ENCODE data around the gene NPHP4. TPM values are rescaled to one million over a fixed set of nuclear protein-coding genes. Genes with fewer than 3 reads are reported as not detected.

NPHP4 gene
- polyA plus RNA-seq, 1 donor (not counting 4 experiments of a cell fraction or from before 2014, with no cell fraction given) = 3.7 TPM

DNA sequence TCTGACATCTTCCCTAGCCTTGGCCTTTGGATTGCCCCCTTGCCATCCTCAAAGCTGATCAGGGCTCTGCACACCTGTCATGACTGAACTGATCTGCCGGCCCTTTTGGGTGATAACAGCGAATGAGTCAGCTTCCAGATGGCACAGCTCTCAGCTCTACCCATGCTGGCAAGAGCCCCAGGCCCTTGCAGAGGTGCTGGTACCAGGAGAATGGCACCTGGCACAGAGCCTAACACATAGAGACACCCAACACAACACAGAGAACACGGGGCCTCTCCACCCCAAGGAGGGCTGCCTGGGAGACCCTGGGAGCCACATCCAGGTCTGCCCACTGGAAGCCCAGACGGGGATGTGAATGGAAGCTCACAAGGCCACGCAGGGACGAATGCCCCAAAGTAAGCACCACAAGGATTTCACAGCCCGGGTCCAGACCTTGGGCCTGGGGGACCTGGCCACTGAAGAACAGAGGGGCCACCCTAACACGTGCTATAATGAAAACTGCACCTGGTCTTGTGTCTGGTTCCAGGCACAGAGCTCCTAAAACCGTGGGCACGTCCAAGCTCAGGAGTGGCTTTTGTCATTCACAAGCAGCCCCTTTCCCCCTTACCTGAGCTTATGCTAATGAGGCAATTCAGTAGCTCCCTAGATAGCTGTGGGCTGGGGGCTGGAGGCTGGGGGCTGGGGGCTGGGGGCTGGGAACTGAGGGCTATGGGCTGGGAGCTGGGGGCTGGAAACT is 160.5 kb downstream of the NPHP4 start:
- dilution Hi-C loops (cut with MboI; ENCODE audit: extremely low pct_ligation_motif_present, low sequenced_read_pairs) = no loop called here
- Histone ChIP-seq H3K9me3 (ENCODE audit: control insufficient read depth, low read depth, low read length) (no peaks in the 10 kb centered on the region), H3K9me1 (ENCODE audit: control insufficient read depth, extremely low read depth, insufficient read depth, low read length) (no peaks in the 10 kb centered on the region), H3K9ac (ENCODE audit: control insufficient read depth, extremely low read depth, insufficient read depth, low read length) (no peak overlapping the region), H3K4me3 (ENCODE audit: control insufficient read depth in 2 of 3, extremely low read depth in 1 of 3, insufficient read depth in 2 of 3, low read depth in 1 of 3, low read length in 3 of 3) (no peak overlapping the region), H3K36me3 (ENCODE audit: control insufficient read depth in 2 of 2, extremely low read depth in 1 of 2, insufficient read depth in 2 of 2, low read length in 2 of 2) (no peaks in the 10 kb centered on the region), H2AFZ (ENCODE audit: control insufficient read depth, low read length) (no peak overlapping the region), H4K20me1 (ENCODE audit: control insufficient read depth, extremely low read depth, insufficient read depth, low read length) (no peaks in the 10 kb centered on the region), H3K27ac (ENCODE audit: control insufficient read depth, insufficient read depth, low read length) (no peak overlapping the region), H3K79me2 (ENCODE audit: control insufficient read depth, insufficient read depth, low read length) (no peaks in the 10 kb centered on the region), H3K27me3 (ENCODE audit: control insufficient read depth, extremely low read depth, insufficient read depth, low read length) (no peaks in the 10 kb centered on the region), H3K4me1 (ENCODE audit: control insufficient read depth, extremely low read depth, insufficient read depth, low read length) (no peaks in the 10 kb centered on the region), H3K4me2 (ENCODE audit: control insufficient read depth, extremely low read depth, insufficient read depth, low read depth, low read length) (no peak overlapping the region)
- DNase-seq (ENCODE audit: low read depth, low spot score) (no peak), FAIRE-seq (no peak)
- no peak for TF ChIP-seq CTCF (optimal IDR thresholded peaks at IDR 0.05 in 1 of 3, IDR thresholded peaks at IDR 0.05 in 1 of 3, conservative IDR thresholded peaks at IDR 0.05 in 1 of 3; ENCODE audit: extremely low read depth in 1 of 3, insufficient read depth in 2 of 3, low read length in 3 of 3)
- TF ChIP-seq EZH2 (IDR thresholded peaks at IDR 0.05; ENCODE audit: low read length) = no peak

DNA sequence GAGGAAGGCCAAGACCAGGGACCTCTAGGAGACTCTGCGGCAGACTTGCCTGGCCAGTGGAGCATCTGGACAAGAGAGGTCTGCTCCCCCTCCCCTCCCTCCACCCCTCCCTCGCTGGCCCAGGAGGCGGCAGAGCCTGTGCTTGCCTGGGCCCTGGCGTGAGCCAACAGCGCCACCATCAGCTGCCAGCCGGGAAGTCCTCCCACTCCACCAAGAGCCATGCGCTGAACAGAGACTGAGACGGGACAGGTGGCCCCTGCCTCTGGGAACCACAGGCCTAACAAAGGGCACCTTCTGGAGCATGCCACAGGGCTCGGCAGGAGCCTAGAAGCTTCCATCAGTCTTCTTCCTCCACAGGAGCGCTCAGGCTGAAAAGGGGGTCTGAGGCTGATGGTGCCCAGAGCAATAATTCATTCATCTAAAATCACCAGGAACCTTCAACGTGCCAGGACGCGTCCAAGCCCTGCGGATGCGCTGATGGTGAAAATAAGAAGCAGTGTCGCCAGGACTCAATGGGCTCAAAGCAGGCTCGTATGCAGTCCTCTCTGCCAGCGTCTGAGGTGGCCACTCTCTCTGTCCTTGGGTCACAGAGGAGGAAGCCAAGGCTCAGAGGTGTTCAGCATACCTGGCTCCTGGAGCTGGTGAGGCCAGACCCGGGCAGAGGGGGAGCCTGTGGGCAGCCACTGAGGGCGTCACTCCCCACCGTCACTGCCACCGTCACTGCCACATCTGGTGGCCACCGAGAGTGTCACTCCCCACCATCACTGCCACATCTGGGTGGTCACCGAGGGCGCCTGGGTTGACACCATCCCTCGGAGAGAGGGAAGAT is 161.2 kb downstream of the NPHP4 start:
- TF ChIP-seq CTCF (optimal IDR thresholded peaks at IDR 0.05 in 1 of 3, IDR thresholded peaks at IDR 0.05 in 1 of 3, conservative IDR thresholded peaks at IDR 0.05 in 1 of 3; ENCODE audit: extremely low read depth in 1 of 3, insufficient read depth in 2 of 3, low read length in 3 of 3) (peak in 2 of 3 experiments; percentile 25 to 46), EZH2 (IDR thresholded peaks at IDR 0.05; ENCODE audit: low read length) (no peak)
- H3K4me2 ChIP-seq (ENCODE audit: control insufficient read depth, extremely low read depth, insufficient read depth, low read depth, low read length) = no peak overlapping the region
- DNase-seq (ENCODE audit: low read depth, low spot score) (no peak), FAIRE-seq (no peak)
- no peaks in the 10 kb centered on the region for H3K9me1 ChIP-seq (ENCODE audit: control insufficient read depth, extremely low read depth, insufficient read depth, low read length)
- dilution Hi-C loops (cut with MboI; ENCODE audit: extremely low pct_ligation_motif_present, low sequenced_read_pairs) = no loop called here
- H2AFZ ChIP-seq (ENCODE audit: control insufficient read depth, low read length) = no peak overlapping the region
- H3K9ac ChIP-seq (ENCODE audit: control insufficient read depth, extremely low read depth, insufficient read depth, low read length) = no peak overlapping the region
- no peaks in the 10 kb centered on the region for H4K20me1 ChIP-seq (ENCODE audit: control insufficient read depth, extremely low read depth, insufficient read depth, low read length)
- H3K4me3 ChIP-seq (ENCODE audit: control insufficient read depth in 2 of 3, extremely low read depth in 1 of 3, insufficient read depth in 2 of 3, low read depth in 1 of 3, low read length in 3 of 3) = no peak overlapping the region
- no peaks in the 10 kb centered on the region for H3K79me2 ChIP-seq (ENCODE audit: control insufficient read depth, insufficient read depth, low read length)
- H3K9me3 ChIP-seq (ENCODE audit: control insufficient read depth, low read depth, low read length) = no peaks in the 10 kb centered on the region
- H3K4me1 ChIP-seq (ENCODE audit: control insufficient read depth, extremely low read depth, insufficient read depth, low read length) = no peaks in the 10 kb centered on the region
- no peak overlapping the region for H3K27ac ChIP-seq (ENCODE audit: control insufficient read depth, insufficient read depth, low read length)
- H3K27me3 ChIP-seq (ENCODE audit: control insufficient read depth, extremely low read depth, insufficient read depth, low read length) = no peaks in the 10 kb centered on the region
- no peaks in the 10 kb centered on the region for H3K36me3 ChIP-seq (ENCODE audit: control insufficient read depth in 2 of 2, extremely low read depth in 1 of 2, insufficient read depth in 2 of 2, low read length in 2 of 2)
